K562 (cell line): ENCODE results near the gene AASDH.

Source experiments
- EZH2 ChIP-seq: IDR thresholded peaks from 2 replicates; pipeline ENCODE4 v1.6.1; 2012; ENCODE audit warnings: low read depth, mild to moderate bottlenecking, inconsistent platforms, low read length, borderline replicate concordance
- FOXK2 ChIP-seq, 2 experiments: fragments of 450-650 bp; IDR thresholded peaks in 1 of 2; conservative IDR thresholded peaks in 1 of 2; 2 replicates each; pipeline ENCODE4 v1.6.1; 2016; ENCODE audit warnings: low read depth in 2 of 2, mild to moderate bottlenecking in 1 of 2
- HDGF ChIP-seq: fragments of 450-650 bp; IDR thresholded peaks from 2 replicates; pipeline ENCODE4 v1.6.1; 2016
- MXI1 ChIP-seq: IDR thresholded peaks from 2 replicates; pipeline ENCODE4 v1.6.1; 2011; ENCODE audit warnings: low read depth, mild to moderate bottlenecking, improper control_type of control experiment, low read length
- NRF1 ChIP-seq, 2 experiments: fragments of 450-650 bp; IDR thresholded peaks in 1 of 2; conservative IDR thresholded peaks in 1 of 2; 2 replicates each; pipeline ENCODE4 v1.6.1; 2014; ENCODE audit warnings: mild to moderate bottlenecking in 2 of 2
- POLR2A ChIP-seq: fragments of 450-650 bp; conservative IDR thresholded peaks from 2 replicates; pipeline ENCODE4 v1.6.1; 2016
- TF ChIP-seq, protein P1 (sequence below): sonication (generic); formaldehyde crosslinking; IDR thresholded peaks from 2 replicates; pipeline ENCODE4 v1.8.1; 2023; ENCODE audit warnings: mild to moderate bottlenecking, missing genetic modification reagents
- TF ChIP-seq, protein P2 (sequence below): sonication (generic); formaldehyde crosslinking; IDR thresholded peaks from 2 replicates; pipeline ENCODE4 v1.4.0; 2020; ENCODE audit warnings: mild to moderate bottlenecking, missing genetic modification reagents
- TF ChIP-seq, protein P3 (sequence below), 2 experiments: fragments of 450-650 bp; formaldehyde crosslinking in 1 of 2; IDR thresholded peaks; 2 replicates each; pipeline versions ENCODE4 v1.4.0 to v1.6.1; 2014 to 2020; ENCODE audit warnings: mild to moderate bottlenecking in 2 of 2, borderline replicate concordance in 1 of 2, low read depth in 1 of 2
- TF ChIP-seq, protein P4 (sequence below), 3 experiments: IDR thresholded peaks in 2 of 3; conservative IDR thresholded peaks in 1 of 3; 2 replicates each; pipeline ENCODE4 v1.5.1; 2011 to 2012; ENCODE audit warnings: low read length in 3 of 3, mild to moderate bottlenecking in 3 of 3, control low read depth in 2 of 3, improper control_type of control experiment in 1 of 3, inconsistent platforms in 1 of 3, low read depth in 1 of 3, mixed read lengths in 1 of 3, moderate library complexity in 1 of 3; ENCODE audit not compliant: insufficient read depth in 2 of 3

DNA sequence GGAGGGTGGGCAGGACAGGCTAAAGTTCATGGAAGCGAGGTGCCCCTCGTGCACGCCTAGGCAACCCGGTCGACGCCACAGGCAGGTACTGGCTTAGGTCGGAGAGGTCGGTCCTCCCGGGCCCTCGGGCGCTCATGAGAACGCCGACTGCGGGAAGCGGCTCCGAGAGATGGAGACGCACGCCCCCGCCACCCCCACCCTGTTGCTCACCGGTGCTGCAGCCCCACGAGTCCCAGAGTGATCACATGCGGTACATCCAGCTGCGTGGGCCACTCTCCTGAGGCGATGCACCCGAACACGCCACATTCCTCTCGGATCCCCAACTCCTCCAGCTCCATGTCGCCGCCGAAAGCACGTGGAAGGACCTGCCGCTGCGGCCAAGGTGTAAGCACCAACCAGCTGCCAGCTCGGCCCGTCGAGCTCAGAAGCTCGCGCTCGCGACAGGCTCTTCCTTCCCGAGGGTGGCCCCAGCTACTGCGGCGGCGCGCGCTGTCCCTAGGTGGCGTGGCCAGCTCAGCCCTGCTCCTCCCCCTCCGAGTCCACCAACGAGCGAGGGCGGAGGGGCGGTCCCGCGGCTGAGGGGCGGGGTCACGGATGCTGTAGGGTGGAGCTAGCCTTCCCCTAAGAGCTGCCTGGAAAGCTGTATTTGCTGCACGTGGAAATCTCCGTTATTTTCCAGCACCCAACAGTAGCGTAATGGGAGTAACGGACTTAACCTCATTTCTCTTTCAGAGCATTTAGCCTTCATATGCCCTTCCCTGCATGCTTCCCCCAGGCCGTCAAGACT, 48.0 kb upstream of the AASDH start, which contains the start of gene PPAT:
- no peak for TF ChIP-seq EZH2
- TF ChIP-seq, protein P1, sequence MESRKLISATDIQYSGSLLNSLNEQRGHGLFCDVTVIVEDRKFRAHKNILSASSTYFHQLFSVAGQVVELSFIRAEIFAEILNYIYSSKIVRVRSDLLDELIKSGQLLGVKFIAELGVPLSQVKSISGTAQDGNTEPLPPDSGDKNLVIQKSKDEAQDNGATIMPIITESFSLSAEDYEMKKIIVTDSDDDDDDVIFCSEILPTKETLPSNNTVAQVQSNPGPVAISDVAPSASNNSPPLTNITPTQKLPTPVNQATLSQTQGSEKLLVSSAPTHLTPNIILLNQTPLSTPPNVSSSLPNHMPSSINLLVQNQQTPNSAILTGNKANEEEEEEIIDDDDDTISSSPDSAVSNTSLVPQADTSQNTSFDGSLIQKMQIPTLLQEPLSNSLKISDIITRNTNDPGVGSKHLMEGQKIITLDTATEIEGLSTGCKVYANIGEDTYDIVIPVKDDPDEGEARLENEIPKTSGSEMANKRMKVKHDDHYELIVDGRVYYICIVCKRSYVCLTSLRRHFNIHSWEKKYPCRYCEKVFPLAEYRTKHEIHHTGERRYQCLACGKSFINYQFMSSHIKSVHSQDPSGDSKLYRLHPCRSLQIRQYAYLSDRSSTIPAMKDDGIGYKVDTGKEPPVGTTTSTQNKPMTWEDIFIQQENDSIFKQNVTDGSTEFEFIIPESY (CRISPR knock-in tag) = no peak
- TF ChIP-seq, protein P2, sequence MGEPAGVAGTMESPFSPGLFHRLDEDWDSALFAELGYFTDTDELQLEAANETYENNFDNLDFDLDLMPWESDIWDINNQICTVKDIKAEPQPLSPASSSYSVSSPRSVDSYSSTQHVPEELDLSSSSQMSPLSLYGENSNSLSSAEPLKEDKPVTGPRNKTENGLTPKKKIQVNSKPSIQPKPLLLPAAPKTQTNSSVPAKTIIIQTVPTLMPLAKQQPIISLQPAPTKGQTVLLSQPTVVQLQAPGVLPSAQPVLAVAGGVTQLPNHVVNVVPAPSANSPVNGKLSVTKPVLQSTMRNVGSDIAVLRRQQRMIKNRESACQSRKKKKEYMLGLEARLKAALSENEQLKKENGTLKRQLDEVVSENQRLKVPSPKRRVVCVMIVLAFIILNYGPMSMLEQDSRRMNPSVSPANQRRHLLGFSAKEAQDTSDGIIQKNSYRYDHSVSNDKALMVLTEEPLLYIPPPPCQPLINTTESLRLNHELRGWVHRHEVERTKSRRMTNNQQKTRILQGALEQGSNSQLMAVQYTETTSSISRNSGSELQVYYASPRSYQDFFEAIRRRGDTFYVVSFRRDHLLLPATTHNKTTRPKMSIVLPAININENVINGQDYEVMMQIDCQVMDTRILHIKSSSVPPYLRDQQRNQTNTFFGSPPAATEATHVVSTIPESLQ (CRISPR knock-in tag) = 0 out of 2 replicates have a peak, but pooled peaks have one; percentile 71
- peak; percentile 94 for TF ChIP-seq FOXK2 (conservative IDR thresholded peaks at IDR 0.05 in 1 of 2, IDR thresholded peaks at IDR 0.05 in 1 of 2; ENCODE audit: low read depth in 2 of 2)
- TF ChIP-seq, protein P3, sequence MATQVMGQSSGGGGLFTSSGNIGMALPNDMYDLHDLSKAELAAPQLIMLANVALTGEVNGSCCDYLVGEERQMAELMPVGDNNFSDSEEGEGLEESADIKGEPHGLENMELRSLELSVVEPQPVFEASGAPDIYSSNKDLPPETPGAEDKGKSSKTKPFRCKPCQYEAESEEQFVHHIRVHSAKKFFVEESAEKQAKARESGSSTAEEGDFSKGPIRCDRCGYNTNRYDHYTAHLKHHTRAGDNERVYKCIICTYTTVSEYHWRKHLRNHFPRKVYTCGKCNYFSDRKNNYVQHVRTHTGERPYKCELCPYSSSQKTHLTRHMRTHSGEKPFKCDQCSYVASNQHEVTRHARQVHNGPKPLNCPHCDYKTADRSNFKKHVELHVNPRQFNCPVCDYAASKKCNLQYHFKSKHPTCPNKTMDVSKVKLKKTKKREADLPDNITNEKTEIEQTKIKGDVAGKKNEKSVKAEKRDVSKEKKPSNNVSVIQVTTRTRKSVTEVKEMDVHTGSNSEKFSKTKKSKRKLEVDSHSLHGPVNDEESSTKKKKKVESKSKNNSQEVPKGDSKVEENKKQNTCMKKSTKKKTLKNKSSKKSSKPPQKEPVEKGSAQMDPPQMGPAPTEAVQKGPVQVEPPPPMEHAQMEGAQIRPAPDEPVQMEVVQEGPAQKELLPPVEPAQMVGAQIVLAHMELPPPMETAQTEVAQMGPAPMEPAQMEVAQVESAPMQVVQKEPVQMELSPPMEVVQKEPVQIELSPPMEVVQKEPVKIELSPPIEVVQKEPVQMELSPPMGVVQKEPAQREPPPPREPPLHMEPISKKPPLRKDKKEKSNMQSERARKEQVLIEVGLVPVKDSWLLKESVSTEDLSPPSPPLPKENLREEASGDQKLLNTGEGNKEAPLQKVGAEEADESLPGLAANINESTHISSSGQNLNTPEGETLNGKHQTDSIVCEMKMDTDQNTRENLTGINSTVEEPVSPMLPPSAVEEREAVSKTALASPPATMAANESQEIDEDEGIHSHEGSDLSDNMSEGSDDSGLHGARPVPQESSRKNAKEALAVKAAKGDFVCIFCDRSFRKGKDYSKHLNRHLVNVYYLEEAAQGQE (IDR thresholded peaks at IDR 0.05; ENCODE audit: borderline replicate concordance) = no peak
- TF ChIP-seq, protein P3 (CRISPR knock-in tag; IDR thresholded peaks at IDR 0.05; ENCODE audit: low read depth) = no peak
- TF ChIP-seq HDGF = no peak
- TF ChIP-seq MXI1 = peak; percentile 88; the same call in 1 of the 2 replicates
- no peak for TF ChIP-seq NRF1 (conservative IDR thresholded peaks at IDR 0.05 in 1 of 2, IDR thresholded peaks at IDR 0.05 in 1 of 2)
- TF ChIP-seq, protein P4, sequence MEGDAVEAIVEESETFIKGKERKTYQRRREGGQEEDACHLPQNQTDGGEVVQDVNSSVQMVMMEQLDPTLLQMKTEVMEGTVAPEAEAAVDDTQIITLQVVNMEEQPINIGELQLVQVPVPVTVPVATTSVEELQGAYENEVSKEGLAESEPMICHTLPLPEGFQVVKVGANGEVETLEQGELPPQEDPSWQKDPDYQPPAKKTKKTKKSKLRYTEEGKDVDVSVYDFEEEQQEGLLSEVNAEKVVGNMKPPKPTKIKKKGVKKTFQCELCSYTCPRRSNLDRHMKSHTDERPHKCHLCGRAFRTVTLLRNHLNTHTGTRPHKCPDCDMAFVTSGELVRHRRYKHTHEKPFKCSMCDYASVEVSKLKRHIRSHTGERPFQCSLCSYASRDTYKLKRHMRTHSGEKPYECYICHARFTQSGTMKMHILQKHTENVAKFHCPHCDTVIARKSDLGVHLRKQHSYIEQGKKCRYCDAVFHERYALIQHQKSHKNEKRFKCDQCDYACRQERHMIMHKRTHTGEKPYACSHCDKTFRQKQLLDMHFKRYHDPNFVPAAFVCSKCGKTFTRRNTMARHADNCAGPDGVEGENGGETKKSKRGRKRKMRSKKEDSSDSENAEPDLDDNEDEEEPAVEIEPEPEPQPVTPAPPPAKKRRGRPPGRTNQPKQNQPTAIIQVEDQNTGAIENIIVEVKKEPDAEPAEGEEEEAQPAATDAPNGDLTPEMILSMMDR (IDR thresholded peaks at IDR 0.05 in 2 of 3, conservative IDR thresholded peaks at IDR 0.05 in 1 of 3; ENCODE audit: insufficient read depth in 2 of 3, low read depth in 1 of 3, low read length in 3 of 3) = peak in 2 of 3 experiments; percentile 19 to 29; a peak in 1 of 6 replicates
- peak; percentile 86 for TF ChIP-seq POLR2A
